H9 (cell line): ENCODE data around the gene SETD3. TPM values are rescaled to one million over a fixed set of nuclear protein-coding genes. Genes with fewer than 3 reads are reported as not detected.

ENCODE experiments used
- DNase-seq: peaks from one replicate; pipeline ENCODE4 v3.0.0-alpha.2; 2017
- H2AFZ ChIP-seq: one replicate; pipeline ENCODE4 v1.6.1; 2013; ENCODE audit warnings: mild to moderate bottlenecking, low read length, control low read depth, moderate library complexity
- H2AK5ac ChIP-seq: 2 replicates; pipeline ENCODE4 v1.6.1; 2013; ENCODE audit warnings: low read length, control low read depth, mixed read lengths; ENCODE audit not compliant: insufficient read length
- H2BK120ac ChIP-seq: one replicate; pipeline ENCODE4 v1.6.1; 2013; ENCODE audit warnings: low read depth, mild to moderate bottlenecking, low read length, control low read depth, inconsistent platforms; ENCODE audit not compliant: poor library complexity, severe bottlenecking
- H2BK12ac ChIP-seq: 2 replicates; pipeline ENCODE4 v1.6.1; 2013; ENCODE audit warnings: low read length, control low read depth, mixed read lengths, low read depth; ENCODE audit not compliant: insufficient read length
- H2BK15ac ChIP-seq: 2 replicates; pipeline ENCODE4 v1.6.1; 2013; ENCODE audit warnings: low read depth, low read length, control low read depth
- H2BK20ac ChIP-seq: one replicate; pipeline ENCODE4 v1.6.1; 2013; ENCODE audit warnings: low read depth, mild to moderate bottlenecking, low read length, control low read depth, inconsistent platforms; ENCODE audit not compliant: poor library complexity, severe bottlenecking
- H2BK5ac ChIP-seq: 2 replicates; pipeline ENCODE4 v1.6.1; 2013; ENCODE audit warnings: low read length, control low read depth, mixed read lengths; ENCODE audit not compliant: insufficient read length
- H3K14ac ChIP-seq: 2 replicates; pipeline ENCODE4 v1.6.1; 2013; ENCODE audit warnings: low read length, control low read depth; ENCODE audit not compliant: insufficient read depth
- H3K18ac ChIP-seq: 2 replicates; pipeline ENCODE4 v1.6.1; 2013; ENCODE audit warnings: low read depth, mild to moderate bottlenecking, mixed read lengths, low read length, control low read depth; ENCODE audit not compliant: insufficient read length
- H3K23ac ChIP-seq: 2 replicates; pipeline ENCODE4 v1.6.1; 2013; ENCODE audit warnings: low read length, control low read depth, mixed read lengths, low read depth; ENCODE audit not compliant: insufficient read length
- H3K23me2 ChIP-seq: 2 replicates; pipeline ENCODE4 v1.6.1; 2013; ENCODE audit warnings: low read depth, mild to moderate bottlenecking, mixed read lengths, low read length, control low read depth; ENCODE audit not compliant: insufficient read length, poor library complexity, severe bottlenecking
- H3K27ac ChIP-seq: 2 replicates; pipeline ENCODE4 v1.5.1; 2013; ENCODE audit warnings: low read length, control low read depth, mixed read lengths, low read depth; ENCODE audit not compliant: insufficient read length
- H3K27me3 ChIP-seq: 2 replicates; pipeline ENCODE4 v1.6.1; 2013; ENCODE audit warnings: low read length, control low read depth, inconsistent platforms; ENCODE audit not compliant: insufficient read depth
- H3K4ac ChIP-seq: 2 replicates; pipeline ENCODE4 v1.6.1; 2013; ENCODE audit warnings: low read depth, mild to moderate bottlenecking, control low read depth, inconsistent platforms, low read length, moderate library complexity
- H3K4me1 ChIP-seq: 2 replicates; pipeline ENCODE4 v1.6.1; 2013; ENCODE audit warnings: low read length, control low read depth, inconsistent platforms; ENCODE audit not compliant: insufficient read depth
- H3K4me2 ChIP-seq: 2 replicates; pipeline ENCODE4 v1.6.1; 2013; ENCODE audit warnings: low read length, control low read depth, mixed read lengths; ENCODE audit not compliant: insufficient read length, insufficient read depth
- H3K56ac ChIP-seq: 2 replicates; pipeline ENCODE4 v1.6.1; 2013; ENCODE audit warnings: low read depth, mild to moderate bottlenecking, mixed read lengths, low read length, control low read depth; ENCODE audit not compliant: insufficient read length
- H3K79me1 ChIP-seq: 2 replicates; pipeline ENCODE4 v1.6.1; 2013; ENCODE audit warnings: low read depth, mild to moderate bottlenecking, moderate library complexity, low read length, control low read depth, inconsistent platforms; ENCODE audit not compliant: insufficient read depth, poor library complexity, severe bottlenecking
- H3K79me2 ChIP-seq: 2 replicates; pipeline ENCODE4 v1.6.1; 2013; ENCODE audit warnings: low read length, control low read depth, inconsistent platforms; ENCODE audit not compliant: insufficient read depth
- H3K9ac ChIP-seq: 2 replicates; pipeline ENCODE4 v1.6.1; 2013; ENCODE audit warnings: low read length, control low read depth, mixed read lengths; ENCODE audit not compliant: insufficient read length; ENCODE audit errors: extremely low read depth
- H3K9me3 ChIP-seq: one replicate; pipeline ENCODE4 v1.6.1; 2013; ENCODE audit warnings: low read depth, low read length, inconsistent platforms; ENCODE audit not compliant: control insufficient read depth
- H3T11ph ChIP-seq: one replicate; pipeline ENCODE4 v1.6.1; 2013; ENCODE audit warnings: mild to moderate bottlenecking, low read length, control low read depth, inconsistent platforms
- H4K20me1 ChIP-seq: one replicate; pipeline ENCODE4 v1.6.1; 2013; ENCODE audit not compliant: control insufficient read depth, insufficient read length, insufficient read depth
- H4K5ac ChIP-seq: 2 replicates; pipeline ENCODE4 v1.6.1; 2013; ENCODE audit warnings: low read depth, mild to moderate bottlenecking, mixed read lengths, low read length, control low read depth; ENCODE audit not compliant: insufficient read length
- H4K8ac ChIP-seq: replicated peaks from 2 replicates; pipeline ENCODE4 v1.6.1; 2013; ENCODE audit warnings: low read length, control low read depth, mixed read lengths, low read depth; ENCODE audit not compliant: insufficient read length
- H4K91ac ChIP-seq: 2 replicates; pipeline ENCODE4 v1.6.1; 2013; ENCODE audit warnings: low read depth, mild to moderate bottlenecking, moderate library complexity, mixed read lengths, low read length, control low read depth; ENCODE audit not compliant: insufficient read length
- H3K27ac Mint-ChIP-seq, 3 experiments: 2 replicates in 2 of 3; 3 replicates in 1 of 3; pipeline ENCODE4 v1.8.0; 2020 to 2021; ENCODE audit warnings: mixed read lengths in 3 of 3, mild to moderate bottlenecking in 1 of 3, moderate library complexity in 1 of 3
- H3K27me3 Mint-ChIP-seq: 2 replicates; pipeline ENCODE4 v1.8.0; 2021; ENCODE audit warnings: low read depth, mild to moderate bottlenecking, moderate library complexity, mixed read lengths
- H3K36me3 Mint-ChIP-seq, 3 experiments: 2 replicates in 2 of 3; 3 replicates in 1 of 3; pipeline ENCODE4 v1.8.0; 2020 to 2021; ENCODE audit warnings: low read depth in 3 of 3, mixed read lengths in 3 of 3; ENCODE audit not compliant: insufficient read depth in 1 of 3
- H3K4me1 Mint-ChIP-seq, 2 experiments: 2 replicates each; pipeline ENCODE4 v1.8.0; 2020; ENCODE audit warnings: mixed read lengths in 2 of 2
- H3K4me3 Mint-ChIP-seq, 2 experiments: 2 replicates in 1 of 2; 3 replicates in 1 of 2; pipeline ENCODE4 v1.8.0; 2020 to 2021; ENCODE audit warnings: mild to moderate bottlenecking in 2 of 2, mixed read lengths in 2 of 2, moderate library complexity in 1 of 2
- H3K9me3 Mint-ChIP-seq, 2 experiments: 2 replicates in 1 of 2; 3 replicates in 1 of 2; pipeline ENCODE4 v1.8.0; 2020; ENCODE audit warnings: mild to moderate bottlenecking in 2 of 2, mixed read lengths in 2 of 2, moderate library complexity in 1 of 2
- WGBS: extraction: QIAGEN DNeasy Blood & Tissue Kit; methylation state at CpG from one replicate; pipeline ENCODE4 v1.1.7; 2013; ENCODE audit warnings: missing lambda C conversion rate, low lambda C conversion rate, mixed read lengths; ENCODE audit not compliant: insufficient read length; ENCODE audit errors: extremely low coverage; 5-methylcytosine and 5-hydroxymethylcytosine counted together
- total RNA-seq: library from RNA; stranded (reverse); gene quantifications from 2 replicates; pipeline ENCODE4 v1.2.1, GENCODE V29; 2021
- TF ChIP-seq, protein P1 (sequence below): fragments of 200-600 bp; sonication (generic); conservative IDR thresholded peaks from 3 replicates; pipeline ENCODE4 v1.8.0; 2021; ENCODE audit warnings: antibody characterized with exemption, mild to moderate bottlenecking

SETD3 gene
- total RNA-seq, 1 experiment from 2014 or later = 56.7 TPM

- H2BK12ac ChIP-seq = no peak overlapping the region
- H4K91ac ChIP-seq = no peak overlapping the region
- peaks cover 4 to 12% of the 10 kb centered on the region in 2 experiments for H3K4me1 Mint-ChIP-seq
- TF ChIP-seq, protein P1, sequence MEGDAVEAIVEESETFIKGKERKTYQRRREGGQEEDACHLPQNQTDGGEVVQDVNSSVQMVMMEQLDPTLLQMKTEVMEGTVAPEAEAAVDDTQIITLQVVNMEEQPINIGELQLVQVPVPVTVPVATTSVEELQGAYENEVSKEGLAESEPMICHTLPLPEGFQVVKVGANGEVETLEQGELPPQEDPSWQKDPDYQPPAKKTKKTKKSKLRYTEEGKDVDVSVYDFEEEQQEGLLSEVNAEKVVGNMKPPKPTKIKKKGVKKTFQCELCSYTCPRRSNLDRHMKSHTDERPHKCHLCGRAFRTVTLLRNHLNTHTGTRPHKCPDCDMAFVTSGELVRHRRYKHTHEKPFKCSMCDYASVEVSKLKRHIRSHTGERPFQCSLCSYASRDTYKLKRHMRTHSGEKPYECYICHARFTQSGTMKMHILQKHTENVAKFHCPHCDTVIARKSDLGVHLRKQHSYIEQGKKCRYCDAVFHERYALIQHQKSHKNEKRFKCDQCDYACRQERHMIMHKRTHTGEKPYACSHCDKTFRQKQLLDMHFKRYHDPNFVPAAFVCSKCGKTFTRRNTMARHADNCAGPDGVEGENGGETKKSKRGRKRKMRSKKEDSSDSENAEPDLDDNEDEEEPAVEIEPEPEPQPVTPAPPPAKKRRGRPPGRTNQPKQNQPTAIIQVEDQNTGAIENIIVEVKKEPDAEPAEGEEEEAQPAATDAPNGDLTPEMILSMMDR = no peak
- DNase-seq = no peak
- H2BK15ac ChIP-seq = no peak overlapping the region
- H3K27me3 ChIP-seq = no peaks in the 10 kb centered on the region
- peak overlapping the region in 2 of 3 experiments; percentile 65 to 90; a peak in 3 of 7 replicates for H3K27ac Mint-ChIP-seq
- no peak overlapping the region for H3K4me2 ChIP-seq
- no peak overlapping the region for H3K27ac ChIP-seq
- H3K14ac ChIP-seq = no peak overlapping the region
- H2BK120ac ChIP-seq = no peak overlapping the region
- no peak overlapping the region for H3K56ac ChIP-seq
- H2AFZ ChIP-seq = no peak overlapping the region
- H3K79me1 ChIP-seq = no peaks in the 10 kb centered on the region
- H2AK5ac ChIP-seq = no peak overlapping the region
- no peaks in the 10 kb centered on the region for H3K79me2 ChIP-seq
- no peak overlapping the region for H4K5ac ChIP-seq
- H3T11ph ChIP-seq = no peak overlapping the region
- H3K36me3 Mint-ChIP-seq = peaks cover 13 to 61% (median 49%) of the 10 kb centered on the region in 3 experiments; a peak in 6 of 7 replicates
- H3K9ac ChIP-seq = no peak overlapping the region
- no peak overlapping the region for H2BK20ac ChIP-seq
- no CpG with 5 or more reads among the region's 27 CpGs for WGBS
- no peak overlapping the region for H4K8ac ChIP-seq
- no peak overlapping the region for H2BK5ac ChIP-seq
- H3K23ac ChIP-seq = no peak overlapping the region
- no peak overlapping the region for H3K4me3 Mint-ChIP-seq
- no peaks in the 10 kb centered on the region for H3K23me2 ChIP-seq
- H3K9me3 ChIP-seq = no peaks in the 10 kb centered on the region
- H3K9me3 Mint-ChIP-seq = no peaks in the 10 kb centered on the region
- H3K4ac ChIP-seq = no peak overlapping the region
- no peak overlapping the region for H3K18ac ChIP-seq
- peaks cover 2% of the 10 kb centered on the region for H4K20me1 ChIP-seq
- no peaks in the 10 kb centered on the region for H3K27me3 Mint-ChIP-seq
- H3K4me1 ChIP-seq = no peaks in the 10 kb centered on the region
These were observed 29.4 kb upstream of the SETD3 start for GRCh38 chr14:99509871-99510555.
